ENCODE results near the gene PRRT1.

DNA sequence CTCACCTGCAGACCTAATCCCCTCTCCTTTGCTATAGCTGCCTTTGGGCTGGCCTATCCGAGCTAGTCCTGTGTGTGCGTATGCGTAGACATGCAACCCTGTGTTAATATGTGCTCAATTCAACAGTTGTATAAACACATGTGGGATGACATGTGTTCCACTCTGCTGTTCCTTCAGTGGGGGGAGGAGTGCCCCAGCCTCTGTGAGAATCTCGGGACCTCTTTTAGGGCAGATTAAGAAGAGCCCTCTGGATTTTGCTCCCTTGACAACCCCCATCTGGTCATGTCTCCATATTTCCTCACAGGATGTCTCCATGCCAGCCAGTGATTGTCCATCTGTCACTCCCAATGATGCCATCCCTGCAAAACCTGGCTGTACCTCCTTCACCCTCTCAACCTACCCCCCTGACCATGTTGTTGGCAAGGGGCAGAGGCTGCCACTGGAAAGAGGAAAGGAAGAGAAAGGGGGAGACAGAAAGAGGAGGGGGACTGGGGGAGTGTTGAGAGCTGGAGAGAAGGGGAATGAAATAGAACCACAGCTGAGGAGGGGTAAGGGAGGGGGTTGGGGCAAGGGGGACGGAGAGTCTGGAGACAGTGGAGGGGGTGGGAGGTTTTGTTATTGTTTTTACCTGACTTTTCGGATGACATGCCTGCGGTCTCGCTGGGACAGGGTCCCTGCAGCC, 417 bp downstream of the PRRT1 start:
- TF ChIP-seq, protein P1, sequence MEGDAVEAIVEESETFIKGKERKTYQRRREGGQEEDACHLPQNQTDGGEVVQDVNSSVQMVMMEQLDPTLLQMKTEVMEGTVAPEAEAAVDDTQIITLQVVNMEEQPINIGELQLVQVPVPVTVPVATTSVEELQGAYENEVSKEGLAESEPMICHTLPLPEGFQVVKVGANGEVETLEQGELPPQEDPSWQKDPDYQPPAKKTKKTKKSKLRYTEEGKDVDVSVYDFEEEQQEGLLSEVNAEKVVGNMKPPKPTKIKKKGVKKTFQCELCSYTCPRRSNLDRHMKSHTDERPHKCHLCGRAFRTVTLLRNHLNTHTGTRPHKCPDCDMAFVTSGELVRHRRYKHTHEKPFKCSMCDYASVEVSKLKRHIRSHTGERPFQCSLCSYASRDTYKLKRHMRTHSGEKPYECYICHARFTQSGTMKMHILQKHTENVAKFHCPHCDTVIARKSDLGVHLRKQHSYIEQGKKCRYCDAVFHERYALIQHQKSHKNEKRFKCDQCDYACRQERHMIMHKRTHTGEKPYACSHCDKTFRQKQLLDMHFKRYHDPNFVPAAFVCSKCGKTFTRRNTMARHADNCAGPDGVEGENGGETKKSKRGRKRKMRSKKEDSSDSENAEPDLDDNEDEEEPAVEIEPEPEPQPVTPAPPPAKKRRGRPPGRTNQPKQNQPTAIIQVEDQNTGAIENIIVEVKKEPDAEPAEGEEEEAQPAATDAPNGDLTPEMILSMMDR (optimal IDR thresholded peaks at IDR 0.05 in 1 of 3, IDR thresholded peaks at IDR 0.05 in 1 of 3, conservative IDR thresholded peaks at IDR 0.05 in 1 of 3; ENCODE audit: extremely low read depth in 1 of 3, insufficient read depth in 2 of 3, low read length in 3 of 3): no peak
- no peak for TF ChIP-seq EZH2 (IDR thresholded peaks at IDR 0.05; ENCODE audit: low read length)
